ENCODE results near the gene WFDC5.
"Not testable (repeated sequence)": the region's sequence is repeated elsewhere in the genome, so short reads cannot be mapped to it uniquely, and the experiment has no call there.

The WFDC5 gene

DNA sequence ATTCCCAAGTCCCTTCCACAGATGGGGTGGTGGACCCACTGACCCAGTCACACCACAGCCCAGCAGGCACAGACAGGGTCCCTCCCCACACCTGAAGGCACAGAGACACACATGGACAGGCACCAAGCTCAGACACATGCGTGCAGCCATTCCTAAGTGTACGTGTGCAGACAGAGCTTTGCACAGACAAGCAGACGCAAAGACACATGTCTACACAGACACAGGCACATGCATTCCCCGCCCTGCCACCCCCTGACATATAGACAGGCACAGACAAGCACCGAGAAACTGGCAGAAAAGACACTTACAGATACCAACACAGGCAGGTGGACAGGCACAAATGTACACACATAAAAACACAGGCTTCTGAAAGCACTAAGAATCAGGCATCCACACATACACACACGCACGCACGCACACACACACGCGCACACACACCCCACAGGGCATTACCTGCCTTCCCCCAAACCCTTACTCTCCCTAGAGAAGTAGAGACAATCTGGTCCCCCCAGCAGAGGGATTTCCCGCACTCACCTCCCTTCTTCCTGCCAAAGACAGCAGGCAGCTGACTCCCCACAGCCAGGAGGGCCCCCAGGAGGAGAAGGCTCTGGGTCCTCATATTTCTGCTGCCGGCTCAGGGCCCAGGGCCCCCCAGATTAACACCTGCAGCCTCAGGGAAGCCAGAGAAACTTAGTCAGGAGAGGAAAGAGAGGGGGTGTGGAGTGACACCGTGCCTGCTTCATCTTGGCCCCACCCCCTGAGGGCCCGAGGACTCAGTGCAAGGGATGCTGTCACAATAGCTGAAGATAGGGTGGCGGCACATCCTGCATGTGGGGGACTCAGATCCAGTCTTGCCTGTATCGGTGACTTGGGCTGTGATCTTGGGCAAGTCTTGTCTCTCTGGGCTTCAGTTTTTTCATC, at the start of gene WFDC5:
Gene WFDC5 (minus strand): TSS at position 710 of the 921 bp plus-strand sequence. CDS start 91 bp downstream, at position 619.
- DNase-seq: no peak

- no peak for DNase-seq
Measured at GRCh38 chr20:45163083-45163803, 48.3 kb upstream of the WFDC5 start.

DNA sequence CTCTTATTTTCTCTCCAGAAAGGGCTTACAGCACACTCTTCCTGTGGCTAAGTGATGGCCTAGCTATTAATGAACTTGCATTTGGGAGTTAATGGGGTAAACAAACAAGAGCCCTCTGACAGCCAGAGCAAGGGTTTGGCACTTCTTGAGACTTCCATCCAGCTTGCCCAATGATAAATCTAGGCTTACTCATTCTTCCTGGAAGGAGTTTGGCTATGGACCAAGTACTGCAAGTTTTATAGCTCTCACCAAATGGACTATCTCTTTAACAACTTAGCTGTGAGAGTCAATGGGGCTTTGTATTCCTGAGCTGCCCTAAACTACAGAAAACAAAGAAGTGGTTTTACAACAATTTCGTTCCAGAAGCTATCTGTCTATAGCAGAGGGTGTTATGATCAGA, 43.0 kb upstream of the WFDC5 start:
- DNase-seq: no peak

DNA sequence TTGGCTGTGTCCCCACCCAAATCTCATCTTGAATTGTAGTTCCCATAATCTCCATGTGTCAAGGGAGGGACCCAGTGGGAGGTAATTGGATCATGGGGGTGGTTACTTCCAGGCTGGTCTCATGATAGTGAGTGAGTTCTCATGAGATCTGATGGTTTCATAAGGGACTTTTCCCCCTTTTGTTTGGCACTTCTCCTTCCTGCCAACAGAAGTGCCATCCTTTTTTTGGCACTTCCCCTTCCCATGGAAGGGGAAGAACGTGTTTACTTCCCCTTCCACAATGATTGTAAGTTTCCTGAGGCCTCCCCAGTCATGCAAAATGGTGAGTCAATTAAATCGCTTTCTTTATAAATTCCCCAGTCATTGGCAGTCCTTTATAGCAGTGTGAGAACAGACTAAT, 41.7 kb upstream of the WFDC5 start:
- DNase-seq: no peak

DNA sequence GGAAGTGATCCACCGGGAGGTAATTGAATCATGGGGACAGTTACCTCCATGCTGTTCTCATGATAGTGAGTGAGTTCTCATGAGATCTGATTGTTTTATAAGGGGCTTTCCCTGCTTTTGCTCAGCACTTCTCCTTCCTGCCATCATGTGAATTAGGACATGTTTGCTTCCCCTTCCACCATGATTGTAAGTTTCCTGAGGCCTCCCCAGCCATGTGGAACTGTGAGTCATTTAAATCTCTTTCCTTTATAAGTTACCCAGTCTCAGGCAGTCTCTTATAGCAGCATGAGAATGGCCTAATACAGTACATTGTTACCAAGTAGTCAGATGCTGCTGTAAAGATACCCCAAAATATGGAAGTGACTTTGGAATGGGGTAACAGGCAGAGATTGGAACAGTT, 39.8 kb upstream of the WFDC5 start:
- DNase-seq: not testable (repeated sequence)

DNA sequence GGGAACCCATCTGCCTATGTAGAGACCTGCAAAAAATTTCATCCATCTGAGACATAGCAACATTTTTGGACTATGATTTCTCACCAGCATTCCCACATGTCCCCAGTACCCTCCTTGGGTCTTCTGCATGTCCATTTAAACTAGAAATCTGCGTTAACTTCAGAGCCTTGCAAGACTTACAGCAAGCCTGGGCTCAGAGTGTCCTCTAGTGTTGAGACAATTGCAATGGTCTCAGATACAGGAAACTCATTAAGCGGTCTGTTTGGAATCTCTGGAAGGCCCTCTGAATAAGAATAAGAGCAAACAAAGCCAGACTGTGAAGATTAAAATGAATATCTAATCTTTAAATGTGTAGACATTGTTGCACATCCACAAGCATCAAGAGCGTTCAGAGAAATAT, 39.2 kb upstream of the WFDC5 start:
- DNase-seq: no peak

- no peak for DNase-seq
Measured at GRCh38 chr20:45153752-45154151, 38.8 kb upstream of the WFDC5 start.

DNA sequence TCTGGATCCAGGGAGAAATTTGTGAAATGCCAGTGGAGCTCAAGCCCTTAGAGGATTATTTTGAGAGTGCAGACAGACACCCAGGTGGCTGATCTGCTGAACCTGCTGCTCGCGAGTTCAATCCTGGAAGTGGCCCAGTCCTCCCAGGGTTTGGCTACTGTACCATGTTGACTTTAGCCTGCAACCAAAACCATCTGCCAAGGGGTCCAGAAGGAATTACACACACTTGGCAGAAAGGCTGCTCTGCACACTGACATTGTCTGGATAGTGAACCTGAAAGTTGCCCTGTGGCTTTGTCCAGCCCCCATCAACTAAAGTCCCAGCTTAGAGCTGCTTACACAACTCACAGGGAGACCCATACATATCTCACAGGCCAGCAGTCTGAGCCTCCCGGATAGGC, 38.2 kb upstream of the WFDC5 start:
- DNase-seq: no peak

- no peak for DNase-seq
Measured at GRCh38 chr20:45152405-45152804, 37.4 kb upstream of the WFDC5 start.

DNA sequence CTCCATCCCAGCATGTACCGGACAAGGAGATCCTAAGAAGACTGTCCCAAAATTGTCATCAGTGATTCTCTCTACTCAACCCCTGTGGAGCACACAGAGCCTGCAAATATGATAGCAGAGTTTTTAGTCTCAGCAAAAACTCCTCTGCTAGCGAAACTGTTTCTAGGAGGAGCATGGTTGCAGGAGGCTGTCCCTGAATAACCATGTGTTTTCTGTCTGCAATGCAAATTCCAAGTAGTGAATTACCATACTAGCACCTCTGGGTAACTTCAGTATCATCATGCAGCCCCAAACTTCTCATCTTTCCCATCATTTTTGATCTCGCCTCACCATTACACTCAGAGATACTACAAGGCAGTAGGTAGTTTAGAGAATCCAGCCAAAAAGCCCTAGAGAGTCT, 34.1 kb upstream of the WFDC5 start:
- no peak for DNase-seq

DNA sequence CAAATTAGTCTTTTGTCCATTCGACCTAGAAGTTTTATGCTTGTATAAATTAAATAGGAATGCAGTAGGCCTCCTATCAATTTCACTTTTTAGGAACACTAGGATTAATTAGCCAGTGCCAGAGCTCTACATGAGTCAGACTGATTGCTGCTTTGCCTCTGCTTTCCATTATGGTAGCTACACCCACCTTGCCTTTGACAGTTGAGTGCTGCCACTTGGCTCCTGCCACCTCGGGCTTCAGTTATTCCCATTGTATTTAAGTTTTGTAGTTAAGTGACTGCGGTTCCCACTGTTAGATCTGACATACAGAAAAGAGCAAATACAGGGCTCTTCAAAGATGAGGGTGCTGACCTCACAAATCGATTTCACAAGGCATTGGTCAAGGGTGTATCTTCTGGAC, 25.9 kb upstream of the WFDC5 start:
- DNase-seq: no peak

DNA sequence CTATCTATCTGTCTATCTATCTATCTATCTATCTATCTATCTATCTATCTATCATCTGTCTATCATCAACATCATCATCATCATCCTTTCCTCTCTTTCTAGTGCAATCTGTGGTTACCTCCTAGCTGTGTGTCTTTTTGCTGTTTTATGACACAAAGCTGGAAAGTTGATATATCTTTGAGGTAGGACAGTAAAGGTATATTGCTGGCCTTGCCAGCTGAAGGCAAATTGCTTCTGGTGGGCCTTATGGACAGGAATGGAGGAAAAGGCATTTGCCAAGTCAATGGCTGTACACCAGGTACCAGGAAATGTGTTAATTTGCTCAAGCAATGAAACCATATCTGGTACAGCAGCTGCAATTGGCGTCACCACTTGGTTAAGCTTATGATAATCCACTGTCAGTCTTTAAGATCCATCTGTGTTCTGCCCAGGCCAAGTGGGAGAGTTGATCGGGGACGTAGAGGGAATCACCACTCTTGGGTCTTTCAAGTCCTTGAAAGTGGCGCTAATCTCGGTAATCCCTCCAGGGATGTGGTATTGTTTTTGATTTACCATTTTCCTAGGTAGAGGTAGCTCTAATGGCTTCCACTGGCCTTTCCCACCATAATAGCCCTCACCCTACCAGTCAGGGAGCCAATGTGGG, 24.9 kb upstream of the WFDC5 start:
- not testable (repeated sequence) for DNase-seq

DNA sequence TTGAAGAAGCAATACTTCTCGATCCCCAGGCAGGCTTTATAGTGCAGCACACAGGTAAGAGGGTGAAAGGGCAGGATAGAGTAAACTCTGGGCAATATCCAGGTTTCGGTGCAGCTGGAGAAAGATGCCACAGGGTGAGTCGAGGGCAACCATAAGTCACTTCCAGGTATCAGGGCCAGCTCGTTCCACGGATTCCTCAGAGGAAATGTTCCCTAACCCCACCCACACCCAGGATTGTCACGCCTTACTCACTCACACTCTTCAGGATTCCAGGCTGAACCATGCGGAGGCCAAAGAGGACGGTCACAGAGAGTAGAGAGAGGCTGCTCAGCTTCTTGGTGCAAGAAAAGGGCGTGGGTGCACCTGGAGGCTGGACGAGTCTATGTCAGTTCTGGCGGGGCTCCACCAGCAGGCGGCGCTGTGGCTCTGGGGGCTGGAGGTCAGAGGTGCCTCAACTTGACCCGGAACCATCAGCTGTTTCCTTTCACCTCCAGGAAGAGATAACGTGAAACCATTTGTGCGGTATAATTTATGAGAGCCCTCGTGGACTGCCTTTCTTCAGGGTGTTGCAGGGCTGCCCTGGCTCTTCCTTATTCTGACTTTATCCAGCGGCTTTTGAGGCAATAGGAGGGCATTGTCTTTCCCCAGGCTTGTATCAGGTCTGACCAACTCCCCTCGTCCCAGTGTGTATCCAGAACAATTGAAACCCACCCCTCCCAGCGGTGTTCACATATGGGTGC, 23.8 kb upstream of the WFDC5 start:
- DNase-seq: no peak

- no peak for DNase-seq
Measured at GRCh38 chr20:45136911-45137310, 21.9 kb upstream of the WFDC5 start.

GRCh38 chr20:45128099-45128498, 13.1 kb upstream of the WFDC5 start:
- no peak for DNase-seq

DNA sequence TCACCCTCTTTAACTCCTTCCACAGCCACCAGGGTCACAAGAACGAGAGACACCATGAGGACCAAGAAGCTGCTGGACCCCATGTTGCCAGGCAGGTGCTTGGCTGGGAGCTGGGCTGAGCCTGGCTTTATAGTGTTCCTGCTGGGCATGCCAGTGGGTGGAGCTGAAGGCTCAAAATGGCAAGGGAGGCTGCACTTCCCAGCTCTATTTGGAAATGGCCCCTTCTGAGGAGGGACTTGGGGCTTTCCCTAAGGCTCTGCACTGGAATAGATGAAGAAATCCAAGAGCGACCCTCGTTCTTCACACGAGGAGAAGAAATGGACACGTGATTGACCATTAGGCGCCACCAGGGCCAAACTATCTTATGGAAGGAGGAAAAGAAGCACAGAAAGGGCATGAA, 9.4 kb upstream of the WFDC5 start, which contains the start of gene WFDC12:
Gene WFDC12 (minus strand): TSS at position 101 of the 400 bp plus-strand sequence. CDS start 18 bp downstream, at position 83.
- no peak for DNase-seq

- no peak for DNase-seq
Measured at GRCh38 chr20:45121388-45121787, 6.4 kb upstream of the WFDC5 start.

DNA sequence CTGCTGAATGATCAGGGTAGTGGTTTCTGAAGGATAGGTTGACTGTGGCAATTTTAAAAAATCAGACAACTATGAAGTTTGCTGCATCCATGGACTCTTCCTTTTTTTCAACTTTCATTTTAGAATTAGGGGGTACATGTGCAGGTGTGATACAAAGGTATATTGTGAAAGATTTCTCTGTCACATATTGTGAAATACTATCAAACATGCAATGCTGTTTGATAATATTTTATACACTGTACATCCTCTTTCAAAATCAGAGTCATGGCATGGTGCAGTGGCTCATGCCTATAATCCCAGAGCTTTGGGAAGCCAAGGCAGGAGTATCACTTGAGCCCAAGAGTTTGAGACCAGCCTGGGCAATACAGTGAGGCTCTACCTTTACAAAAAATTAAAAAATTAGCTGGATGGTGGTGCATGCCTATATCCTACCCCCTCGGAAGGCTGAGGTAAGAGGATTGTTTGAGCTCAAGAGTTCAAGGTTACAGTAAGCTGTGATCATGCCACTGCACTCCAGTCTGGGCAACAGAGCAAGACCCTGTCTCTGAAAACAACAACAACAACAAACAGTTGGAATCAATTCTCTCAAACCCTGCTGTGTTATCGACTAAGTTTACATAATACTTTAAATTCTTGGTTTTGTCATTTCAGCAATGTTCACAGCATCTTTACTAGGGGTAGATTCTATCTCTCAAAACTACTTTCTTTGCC, 4.7 kb upstream of the WFDC5 start:
- DNase-seq: no peak

- no peak for DNase-seq
Measured at GRCh38 chr20:45118028-45118427, 3.1 kb upstream of the WFDC5 start.

DNA sequence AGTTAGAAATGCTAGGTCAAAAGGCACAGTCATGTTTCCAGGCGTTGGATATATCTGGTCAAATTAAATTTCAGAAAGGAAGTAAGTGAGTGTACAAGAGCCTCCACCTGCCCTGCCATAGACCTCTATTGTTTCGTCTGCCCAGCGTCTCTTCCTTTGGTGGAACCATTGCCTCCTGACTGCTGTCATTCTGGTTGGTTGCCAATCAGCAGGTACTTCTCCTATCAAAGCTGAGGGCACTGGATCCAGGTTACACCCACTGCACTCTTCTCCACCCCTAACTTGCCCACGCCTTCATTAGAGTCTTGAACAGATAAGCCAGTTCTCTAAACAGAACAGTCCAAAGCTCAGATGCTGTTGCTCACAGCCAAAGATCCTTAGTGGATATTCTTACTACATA, 2.6 kb upstream of the WFDC5 start:
- no peak for DNase-seq

DNA sequence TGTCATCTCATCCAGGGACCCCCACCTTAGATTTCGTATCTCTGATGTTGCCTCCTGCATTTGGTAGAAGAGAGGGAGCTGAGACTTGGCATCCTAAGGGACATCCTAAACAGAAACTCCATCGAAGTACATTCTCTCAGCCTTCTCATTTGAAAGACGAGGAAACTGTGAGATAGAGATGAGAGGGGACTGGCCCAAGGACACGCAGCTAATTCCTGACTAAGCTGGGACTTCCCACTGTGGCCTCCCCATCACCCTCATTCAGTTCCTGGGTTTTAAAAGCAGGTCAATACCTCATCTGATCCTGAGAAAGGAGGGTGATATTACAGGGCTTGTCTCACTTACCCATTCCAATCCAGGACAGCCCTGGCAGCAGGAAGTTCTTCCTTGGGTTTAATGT, 855 bp upstream of the WFDC5 start:
- DNase-seq: no peak

- no peak for DNase-seq
Measured at GRCh38 chr20:45115386-45115774, 406 bp upstream of the WFDC5 start.
